SK-N-MC (cell line): ENCODE measurements around the gene GABRA4.

Source experiments
- EZH2 ChIP-seq: fragments of 200-600 bp; sonication (generic); IDR thresholded peaks from one replicate; pipeline ENCODE4 v1.6.1; 2017; ENCODE audit warnings: antibody characterized with exemption
- FOXP2 ChIP-seq: optimal IDR thresholded peaks from 2 replicates; pipeline ENCODE3; 2011; ENCODE audit warnings: mild to moderate bottlenecking, moderate library complexity; ENCODE audit not compliant: insufficient read depth; ENCODE audit errors: extremely low read length, control extremely low read depth
- POLR2AphosphoS5 ChIP-seq: IDR thresholded peaks from 2 replicates; pipeline ENCODE4 v1.6.1; 2012; ENCODE audit warnings: mild to moderate bottlenecking, low read depth, low read length, borderline replicate concordance

- no peak for TF ChIP-seq POLR2AphosphoS5
- TF ChIP-seq EZH2: no peak
- no peak for TF ChIP-seq FOXP2
These were observed 17.0 kb upstream of the GABRA4 start for GRCh38 chr4:47010347-47010911.
